MM.1S (cell line): Measurements from ENCODE around the gene MRM1.

Source experiments
- DNase-seq: peaks from one replicate; pipeline ENCODE4 v3.0.0-alpha.2; 2015
- H2AFZ ChIP-seq: fragments of 300-600 bp; sonication (generic); 2 replicates; pipeline ENCODE4 v1.6.0; 2016; ENCODE audit warnings: antibody characterized with exemption, low read length
- H3F3A ChIP-seq: fragments of 300-600 bp; sonication (generic); 2 replicates; pipeline ENCODE4 v1.6.1; 2016; ENCODE audit warnings: mild to moderate bottlenecking, antibody characterized with exemption, low read length, moderate library complexity, mixed read lengths; ENCODE audit not compliant: insufficient read depth
- H3K27ac ChIP-seq: fragments of 300-600 bp; sonication (generic); 2 replicates; pipeline ENCODE4 v1.5.1; 2016; ENCODE audit warnings: mild to moderate bottlenecking, low read length
- H3K27me3 ChIP-seq: fragments of 300-600 bp; sonication (generic); replicated peaks from 2 replicates; pipeline ENCODE4 v1.6.0; 2016; ENCODE audit warnings: low read length; ENCODE audit not compliant: insufficient read depth
- H3K36me3 ChIP-seq: fragments of 300-600 bp; sonication (generic); replicated peaks from 2 replicates; pipeline ENCODE4 v1.6.1; 2016; ENCODE audit warnings: mild to moderate bottlenecking, low read length, mixed read lengths; ENCODE audit not compliant: insufficient read depth
- H3K4me1 ChIP-seq: fragments of 300-600 bp; sonication (generic); 2 replicates; pipeline ENCODE4 v1.6.1; 2016; ENCODE audit warnings: low read length, mixed read lengths
- H3K4me2 ChIP-seq: fragments of 300-600 bp; sonication (generic); 2 replicates; pipeline ENCODE4 v1.6.0; 2016; ENCODE audit warnings: low read depth, low read length
- H3K4me3 ChIP-seq: fragments of 300-600 bp; sonication (generic); 2 replicates; pipeline ENCODE4 v1.5.1; 2016; ENCODE audit warnings: low read length, mixed read lengths
- H3K79me2 ChIP-seq: fragments of 300-600 bp; sonication (generic); 2 replicates; pipeline ENCODE4 v1.6.1; 2016; ENCODE audit warnings: mixed run types, low read length, mixed read lengths
- H3K9ac ChIP-seq: fragments of 300-600 bp; sonication (generic); 2 replicates; pipeline ENCODE4 v1.6.1; 2016; ENCODE audit warnings: low read length, mixed read lengths
- H3K9me2 ChIP-seq: fragments of 300-600 bp; sonication (generic); replicated peaks from 2 replicates; pipeline ENCODE4 v1.6.1; 2016; ENCODE audit warnings: mild to moderate bottlenecking, low read length, mixed read lengths; ENCODE audit not compliant: insufficient read depth
- H3K9me3 ChIP-seq: fragments of 300-600 bp; sonication (generic); replicated peaks from 2 replicates; pipeline ENCODE4 v1.6.1; 2016; ENCODE audit warnings: mild to moderate bottlenecking, low read length, mixed read lengths; ENCODE audit not compliant: insufficient read depth
- H4K20me1 ChIP-seq: fragments of 300-600 bp; sonication (generic); 2 replicates; pipeline ENCODE4 v1.6.1; 2016; ENCODE audit warnings: mild to moderate bottlenecking, low read length, moderate library complexity, mixed read lengths; ENCODE audit not compliant: insufficient read depth
- EZH2 ChIP-seq: fragments of 300-600 bp; sonication (generic); optimal IDR thresholded peaks from 2 replicates; pipeline ENCODE3; 2017; ENCODE audit warnings: low read depth, mild to moderate bottlenecking, antibody characterized with exemption, low read length, mixed read lengths
- EZH2phosphoT487 ChIP-seq: fragments of 300-600 bp; sonication (generic); IDR thresholded peaks from 2 replicates; pipeline ENCODE4 v1.6.1; 2018; ENCODE audit warnings: antibody characterized with exemption, low read length
- TF ChIP-seq, protein P1 (sequence below): fragments of 300-600 bp; sonication (generic); IDR thresholded peaks from 2 replicates; pipeline ENCODE4 v1.5.1; 2016; ENCODE audit warnings: antibody characterized with exemption, low read length, mixed read lengths

The MRM1 gene

DNA sequence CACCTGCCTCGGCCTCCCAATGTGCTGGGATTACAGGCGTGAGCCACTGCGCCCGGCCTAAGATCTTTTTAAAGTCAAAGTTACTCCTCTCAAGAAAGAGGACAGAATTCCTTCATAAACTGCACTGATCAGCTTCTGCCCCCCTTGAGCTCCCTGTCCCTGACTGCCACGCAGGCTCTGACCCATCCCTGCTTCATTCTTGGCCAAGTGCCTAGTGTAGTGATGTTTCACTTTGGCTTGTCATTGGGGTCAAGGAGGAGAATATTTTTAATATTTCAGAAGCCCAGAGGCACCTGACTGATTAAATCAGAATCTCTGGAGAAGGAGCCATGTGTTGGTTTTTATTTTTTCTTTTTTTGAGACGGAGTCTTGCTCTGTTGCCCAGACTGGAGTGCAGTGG is 9.1 kb downstream of the MRM1 start:
- H2AFZ ChIP-seq = no peak overlapping the region
- H3K27ac ChIP-seq = no peak overlapping the region
- H3K9me2 ChIP-seq = no peaks in the 10 kb centered on the region
- H3K27me3 ChIP-seq = no peaks in the 10 kb centered on the region
- no peaks in the 10 kb centered on the region for H3K9me3 ChIP-seq
- TF ChIP-seq EZH2 = no peak
- TF ChIP-seq, protein P1, sequence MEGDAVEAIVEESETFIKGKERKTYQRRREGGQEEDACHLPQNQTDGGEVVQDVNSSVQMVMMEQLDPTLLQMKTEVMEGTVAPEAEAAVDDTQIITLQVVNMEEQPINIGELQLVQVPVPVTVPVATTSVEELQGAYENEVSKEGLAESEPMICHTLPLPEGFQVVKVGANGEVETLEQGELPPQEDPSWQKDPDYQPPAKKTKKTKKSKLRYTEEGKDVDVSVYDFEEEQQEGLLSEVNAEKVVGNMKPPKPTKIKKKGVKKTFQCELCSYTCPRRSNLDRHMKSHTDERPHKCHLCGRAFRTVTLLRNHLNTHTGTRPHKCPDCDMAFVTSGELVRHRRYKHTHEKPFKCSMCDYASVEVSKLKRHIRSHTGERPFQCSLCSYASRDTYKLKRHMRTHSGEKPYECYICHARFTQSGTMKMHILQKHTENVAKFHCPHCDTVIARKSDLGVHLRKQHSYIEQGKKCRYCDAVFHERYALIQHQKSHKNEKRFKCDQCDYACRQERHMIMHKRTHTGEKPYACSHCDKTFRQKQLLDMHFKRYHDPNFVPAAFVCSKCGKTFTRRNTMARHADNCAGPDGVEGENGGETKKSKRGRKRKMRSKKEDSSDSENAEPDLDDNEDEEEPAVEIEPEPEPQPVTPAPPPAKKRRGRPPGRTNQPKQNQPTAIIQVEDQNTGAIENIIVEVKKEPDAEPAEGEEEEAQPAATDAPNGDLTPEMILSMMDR = no peak
- TF ChIP-seq EZH2phosphoT487 = no peak
- H3K4me2 ChIP-seq = no peak overlapping the region
- H3K4me3 ChIP-seq = no peak overlapping the region
- peaks cover 21% of the 10 kb centered on the region for H3K4me1 ChIP-seq
- DNase-seq = no peak
- no peak overlapping the region for H3K9ac ChIP-seq
- 0 out of 2 replicates have a peak, but pooled peaks cover 7% of the 10 kb centered on the region for H3K79me2 ChIP-seq
- no peaks in the 10 kb centered on the region for H4K20me1 ChIP-seq
- H3F3A ChIP-seq = peaks cover 7% of the 10 kb centered on the region
- no peaks in the 10 kb centered on the region for H3K36me3 ChIP-seq

DNA sequence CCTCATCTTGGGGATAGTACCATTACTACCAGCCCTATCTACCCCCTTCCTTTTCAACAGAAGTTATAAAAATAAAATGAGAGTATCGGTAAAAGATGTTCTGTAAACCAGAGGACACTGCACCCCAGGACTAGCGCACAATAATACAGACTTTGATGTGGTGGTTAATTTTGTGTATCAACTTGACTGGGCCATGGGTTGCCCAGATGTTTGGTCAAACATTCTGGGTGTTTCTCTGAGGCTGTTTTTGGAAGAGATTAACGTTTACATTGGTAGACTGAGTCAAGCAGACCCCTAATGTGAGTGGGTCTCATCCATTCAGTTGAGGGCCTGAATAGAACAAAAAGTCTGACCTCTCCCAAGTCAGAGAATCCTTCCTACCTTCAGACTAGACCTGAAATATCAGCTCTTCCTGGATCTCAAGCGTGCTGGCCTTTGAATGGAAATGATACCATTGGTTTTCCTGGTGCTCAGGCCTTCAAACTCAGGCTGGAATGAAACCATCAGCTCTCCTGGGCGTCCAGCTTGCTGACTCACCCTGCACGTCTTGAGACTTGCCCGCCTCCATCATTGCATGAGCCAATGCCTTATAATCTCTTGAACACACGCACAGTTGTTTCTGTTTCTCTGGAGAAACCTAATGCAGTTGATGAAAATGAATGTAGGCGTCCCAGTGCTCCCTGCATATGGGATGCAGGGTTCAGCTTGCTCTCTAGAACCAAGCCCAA is 10.1 kb downstream of the MRM1 start:
- Histone ChIP-seq H2AFZ (no peak overlapping the region), H3K9me3 (no peaks in the 10 kb centered on the region), H3K27me3 (no peaks in the 10 kb centered on the region), H3K4me1 (peaks cover 21% of the 10 kb centered on the region), H3K79me2 (no peaks in the 10 kb centered on the region), H4K20me1 (no peaks in the 10 kb centered on the region), H3K9ac (no peak overlapping the region), H3K27ac (no peak overlapping the region), H3F3A (peaks cover 7% of the 10 kb centered on the region), H3K4me3 (no peak overlapping the region), H3K9me2 (no peaks in the 10 kb centered on the region), H3K4me2 (no peak overlapping the region), H3K36me3 (no peaks in the 10 kb centered on the region)
- TF ChIP-seq, protein P1 = no peak
- TF ChIP-seq EZH2phosphoT487 (no peak), EZH2 (no peak)
- no peak for DNase-seq

GRCh38 chr17:36612323-36612722 is 10.9 kb downstream of the MRM1 start:
- H3K9me3 ChIP-seq = no peaks in the 10 kb centered on the region
- H3K9ac ChIP-seq = no peak overlapping the region
- no peaks in the 10 kb centered on the region for H4K20me1 ChIP-seq
- peaks cover 7% of the 10 kb centered on the region for H3F3A ChIP-seq
- H3K4me1 ChIP-seq = peaks cover 21% of the 10 kb centered on the region
- TF ChIP-seq EZH2phosphoT487 (no peak), EZH2 (no peak)
- TF ChIP-seq, protein P1 = no peak
- no peaks in the 10 kb centered on the region for H3K36me3 ChIP-seq
- DNase-seq = no peak
- no peaks in the 10 kb centered on the region for H3K27me3 ChIP-seq
- no peak overlapping the region for H3K4me3 ChIP-seq
- no peaks in the 10 kb centered on the region for H3K9me2 ChIP-seq
- no peak overlapping the region for H3K4me2 ChIP-seq
- no peak overlapping the region for H2AFZ ChIP-seq
- no peak overlapping the region for H3K27ac ChIP-seq
- H3K79me2 ChIP-seq = no peaks in the 10 kb centered on the region
